GM23338 (cell line): ENCODE data around the gene HSF5. TPM values are rescaled to one million over a fixed set of nuclear protein-coding genes. Genes with fewer than 3 reads are reported as not detected.

Source experiments
- ATAC-seq: fragments of 200-7000 bp; cut with Tn5 transposase; 3 replicates; pipeline ENCODE4 v1.9.1; 2020
- DNase-seq: peaks from one replicate; pipeline ENCODE4 v3.0.0-alpha.2; 2015; ENCODE audit warnings: low spot score
- H2AFZ ChIP-seq: fragments of 200-600 bp; sonication (generic); 2 replicates; pipeline ENCODE4 v1.8.0; 2016; ENCODE audit warnings: antibody characterized with exemption, mild to moderate bottlenecking, moderate library complexity
- H3F3A ChIP-seq: fragments of 200-600 bp; sonication (generic); replicated peaks from 2 replicates; pipeline ENCODE4 v1.8.0; 2017; ENCODE audit warnings: antibody characterized with exemption, mixed run types, low read depth
- H3K27ac ChIP-seq: fragments of 200-600 bp; sonication (generic); 2 replicates; pipeline ENCODE4 v1.6.1; 2016; ENCODE audit warnings: low read depth
- H3K27me3 ChIP-seq: fragments of 200-600 bp; sonication (generic); 2 replicates; pipeline ENCODE4 v1.8.0; 2016; ENCODE audit warnings: mild to moderate bottlenecking, mixed run types, moderate library complexity; ENCODE audit not compliant: insufficient read depth
- H3K36me3 ChIP-seq: fragments of 200-600 bp; sonication (generic); 2 replicates; pipeline ENCODE4 v1.8.0; 2016; ENCODE audit warnings: mild to moderate bottlenecking; ENCODE audit not compliant: insufficient read depth
- H3K4me1 ChIP-seq: fragments of 200-600 bp; sonication (generic); 2 replicates; pipeline ENCODE4 v1.8.0; 2016; ENCODE audit warnings: mild to moderate bottlenecking, moderate library complexity; ENCODE audit not compliant: insufficient read depth
- H3K4me2 ChIP-seq: fragments of 200-600 bp; sonication (generic); 2 replicates; pipeline ENCODE4 v1.7.1; 2017; ENCODE audit warnings: mixed run types
- H3K4me3 ChIP-seq: fragments of 200-600 bp; sonication (generic); 2 replicates; pipeline ENCODE4 v1.6.1; 2016; ENCODE audit warnings: mixed run types
- H3K79me2 ChIP-seq: fragments of 200-600 bp; sonication (generic); replicated peaks from 2 replicates; pipeline ENCODE4 v1.8.0; 2017; ENCODE audit warnings: mild to moderate bottlenecking; ENCODE audit not compliant: insufficient read depth
- H3K9me2 ChIP-seq: fragments of 200-600 bp; sonication (generic); 2 replicates; pipeline ENCODE4 v1.8.0; 2017; ENCODE audit not compliant: insufficient read depth
- H4K20me1 ChIP-seq: fragments of 200-600 bp; sonication (generic); replicated peaks from 2 replicates; pipeline ENCODE4 v1.8.0; 2017; ENCODE audit warnings: mild to moderate bottlenecking; ENCODE audit not compliant: insufficient read depth
- H3K27ac Mint-ChIP-seq: 2 replicates; pipeline ENCODE4 v1.8.0; 2020; ENCODE audit warnings: inconsistent platforms, mild to moderate bottlenecking, moderate library complexity, mixed read lengths
- H3K27me3 Mint-ChIP-seq: 3 replicates; pipeline ENCODE4 v1.8.0; 2022; ENCODE audit warnings: low read depth, mild to moderate bottlenecking, moderate library complexity, mixed read lengths, inconsistent platforms; ENCODE audit not compliant: insufficient read depth, poor library complexity
- H3K36me3 Mint-ChIP-seq: 3 replicates; pipeline ENCODE4 v1.8.0; 2021; ENCODE audit warnings: low read depth, mild to moderate bottlenecking, inconsistent platforms, moderate library complexity, mixed read lengths
- H3K4me1 Mint-ChIP-seq: 3 replicates; pipeline ENCODE4 v1.8.0; 2020; ENCODE audit warnings: mild to moderate bottlenecking, inconsistent platforms, mixed read lengths
- H3K4me3 Mint-ChIP-seq: 3 replicates; pipeline ENCODE4 v1.8.0; 2021; ENCODE audit warnings: moderate library complexity, mild to moderate bottlenecking, inconsistent platforms, mixed read lengths
- H3K9me3 Mint-ChIP-seq: 3 replicates; pipeline ENCODE4 v1.8.0; 2020; ENCODE audit warnings: moderate library complexity, mild to moderate bottlenecking, inconsistent platforms, mixed read lengths
- CREB1 ChIP-seq: fragments of 250-450 bp; sonication (Bioruptor Pico); IDR thresholded peaks from 2 replicates; pipeline ENCODE4 v1.5.0; 2020; ENCODE audit warnings: low read depth, mild to moderate bottlenecking, moderate library complexity
- EZH2 ChIP-seq: fragments of 200-600 bp; sonication (generic); IDR thresholded peaks from one replicate; pipeline ENCODE4 v1.8.0; 2017; ENCODE audit warnings: antibody characterized with exemption, mild to moderate bottlenecking, low read depth; ENCODE audit not compliant: unreplicated experiment
- EZH2phosphoT487 ChIP-seq: fragments of 200-600 bp; sonication (generic); IDR thresholded peaks from one replicate; pipeline ENCODE4 v1.8.1; 2018; ENCODE audit warnings: antibody characterized with exemption; ENCODE audit not compliant: unreplicated experiment
- NANOG ChIP-seq: IDR thresholded peaks from 2 replicates; pipeline ENCODE4 v1.6.1; 2016; ENCODE audit warnings: antibody characterized with exemption, borderline replicate concordance
- POLR2AphosphoS5 ChIP-seq: IDR thresholded peaks from 2 replicates; pipeline ENCODE4 v1.6.1; 2016; ENCODE audit warnings: antibody characterized with exemption, low read depth
- REST ChIP-seq: IDR thresholded peaks from one replicate; pipeline ENCODE4 v1.6.1; 2018; ENCODE audit warnings: antibody characterized with exemption; ENCODE audit not compliant: unreplicated experiment
- STAT1 ChIP-seq: IDR thresholded peaks from one replicate; pipeline ENCODE4 v1.6.1; 2016; ENCODE audit warnings: antibody characterized with exemption; ENCODE audit not compliant: unreplicated experiment
- ZNF114 ChIP-seq: fragments of 250-450 bp; sonication (Bioruptor Pico); IDR thresholded peaks from 2 replicates; pipeline ENCODE4 v1.5.0; 2020; ENCODE audit warnings: mild to moderate bottlenecking, moderate library complexity
- ZNF331 ChIP-seq: fragments of 250-450 bp; sonication (Bioruptor Pico); IDR thresholded peaks from 2 replicates; pipeline ENCODE4 v1.5.0; 2020; ENCODE audit warnings: low read depth, mild to moderate bottlenecking, moderate library complexity
- polyA plus RNA-seq: library from polyadenylated mRNA; unstranded; fragments of >200 nt; fragmentation: Nextera tagmentation; extraction: Ambion mirVana; gene quantifications from 2 replicates; pipeline ENCODE4 v1.2.1, GENCODE V29; 2016
- total RNA-seq: library from RNA; depleted of rRNA; stranded (reverse); fragments of >200 nt; shearing (Covaris generic); gene quantifications from 2 replicates; pipeline ENCODE4 v1.2.3, GENCODE V29; 2014
- TF ChIP-seq, protein P1 (sequence below), 2 experiments: fragments of 200-600 bp in 1 of 2; sonication (generic) in 1 of 2; conservative IDR thresholded peaks; 2 replicates each; pipeline versions ENCODE4 v1.5.1 to v1.6.1; 2016 to 2017; ENCODE audit warnings: antibody characterized with exemption in 2 of 2, low read depth in 2 of 2, mild to moderate bottlenecking in 2 of 2, moderate library complexity in 1 of 2
- TF ChIP-seq, protein P2 (sequence below): IDR thresholded peaks from 2 replicates; pipeline ENCODE4 v1.6.1; 2016; ENCODE audit warnings: antibody characterized with exemption

HSF5 gene
- total and polyA plus RNA-seq, 2 experiments from 2014 or later = 0.24 TPM; not detected in 1

DNA sequence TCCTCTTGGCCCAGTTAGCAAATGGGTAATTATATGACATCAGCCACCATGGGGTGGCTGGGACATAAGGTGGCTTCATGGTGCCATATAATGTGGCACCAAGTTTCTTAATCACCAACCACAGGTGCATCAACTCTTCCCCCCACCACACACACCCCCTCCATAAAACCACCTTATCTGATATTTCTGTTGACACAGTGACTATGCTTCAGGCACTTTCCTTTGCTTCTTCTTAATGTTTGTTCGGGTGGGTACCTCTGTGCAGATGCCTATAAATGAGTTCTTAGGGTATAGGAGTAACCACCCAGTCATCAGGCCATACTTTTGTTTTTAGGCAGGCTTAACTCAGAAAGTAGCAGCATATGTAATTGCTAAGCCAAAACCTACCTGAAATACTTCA, 100.4 kb downstream of the HSF5 start (continued):
- TF ChIP-seq, protein P1, sequence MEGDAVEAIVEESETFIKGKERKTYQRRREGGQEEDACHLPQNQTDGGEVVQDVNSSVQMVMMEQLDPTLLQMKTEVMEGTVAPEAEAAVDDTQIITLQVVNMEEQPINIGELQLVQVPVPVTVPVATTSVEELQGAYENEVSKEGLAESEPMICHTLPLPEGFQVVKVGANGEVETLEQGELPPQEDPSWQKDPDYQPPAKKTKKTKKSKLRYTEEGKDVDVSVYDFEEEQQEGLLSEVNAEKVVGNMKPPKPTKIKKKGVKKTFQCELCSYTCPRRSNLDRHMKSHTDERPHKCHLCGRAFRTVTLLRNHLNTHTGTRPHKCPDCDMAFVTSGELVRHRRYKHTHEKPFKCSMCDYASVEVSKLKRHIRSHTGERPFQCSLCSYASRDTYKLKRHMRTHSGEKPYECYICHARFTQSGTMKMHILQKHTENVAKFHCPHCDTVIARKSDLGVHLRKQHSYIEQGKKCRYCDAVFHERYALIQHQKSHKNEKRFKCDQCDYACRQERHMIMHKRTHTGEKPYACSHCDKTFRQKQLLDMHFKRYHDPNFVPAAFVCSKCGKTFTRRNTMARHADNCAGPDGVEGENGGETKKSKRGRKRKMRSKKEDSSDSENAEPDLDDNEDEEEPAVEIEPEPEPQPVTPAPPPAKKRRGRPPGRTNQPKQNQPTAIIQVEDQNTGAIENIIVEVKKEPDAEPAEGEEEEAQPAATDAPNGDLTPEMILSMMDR (conservative IDR thresholded peaks at IDR 0.05; ENCODE audit: low read depth in 2 of 2) = no peak

DNA sequence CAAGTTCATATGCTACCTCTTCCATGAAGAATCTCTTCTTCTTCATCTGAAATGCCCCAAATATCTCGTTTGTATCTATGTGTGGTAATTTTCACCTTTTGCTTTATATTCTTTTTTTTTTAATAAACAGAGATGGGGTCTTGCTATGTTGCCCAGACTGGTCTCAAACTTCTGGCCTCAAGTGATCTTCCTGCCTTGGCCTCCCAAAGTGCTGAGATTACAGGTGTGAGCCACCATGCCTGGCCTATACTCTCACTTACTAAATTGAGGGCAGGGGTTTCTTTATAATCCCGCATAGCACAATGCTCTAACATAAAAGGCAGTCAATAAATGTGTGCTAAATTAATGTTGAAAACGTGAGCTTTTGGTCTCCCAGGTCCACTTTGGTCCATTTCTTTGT, 101.5 kb downstream of the HSF5 start:
- Mint-ChIP-seq H3K36me3 (no peaks in the 10 kb centered on the region), H3K4me3 (no peak overlapping the region), H3K27me3 (peaks cover 2% of the 10 kb centered on the region), H3K4me1 (peaks cover 34% of the 10 kb centered on the region), H3K9me3 (no peaks in the 10 kb centered on the region), H3K27ac (no peak overlapping the region)
- Histone ChIP-seq H4K20me1 (no peaks in the 10 kb centered on the region), H3K4me3 (no peak overlapping the region), H3K27me3 (peaks cover 2% of the 10 kb centered on the region; the same call in 1 of the 2 replicates), H3K79me2 (no peaks in the 10 kb centered on the region), H3F3A (no peaks in the 10 kb centered on the region), H3K4me2 (no peak overlapping the region), H3K36me3 (no peaks in the 10 kb centered on the region), H2AFZ (no peak overlapping the region), H3K4me1 (peaks cover 19% of the 10 kb centered on the region), H3K9me2 (no peaks in the 10 kb centered on the region; the same call in 1 of the 2 replicates), H3K27ac (no peak overlapping the region)
- ATAC-seq = no peak
- DNase-seq = no peak
- TF ChIP-seq EZH2phosphoT487 (no peak), ZNF114 (CRISPR knock-in tag) (no peak), STAT1 (no peak)
- TF ChIP-seq, protein P1 (conservative IDR thresholded peaks at IDR 0.05; ENCODE audit: low read depth in 2 of 2) = no peak

DNA sequence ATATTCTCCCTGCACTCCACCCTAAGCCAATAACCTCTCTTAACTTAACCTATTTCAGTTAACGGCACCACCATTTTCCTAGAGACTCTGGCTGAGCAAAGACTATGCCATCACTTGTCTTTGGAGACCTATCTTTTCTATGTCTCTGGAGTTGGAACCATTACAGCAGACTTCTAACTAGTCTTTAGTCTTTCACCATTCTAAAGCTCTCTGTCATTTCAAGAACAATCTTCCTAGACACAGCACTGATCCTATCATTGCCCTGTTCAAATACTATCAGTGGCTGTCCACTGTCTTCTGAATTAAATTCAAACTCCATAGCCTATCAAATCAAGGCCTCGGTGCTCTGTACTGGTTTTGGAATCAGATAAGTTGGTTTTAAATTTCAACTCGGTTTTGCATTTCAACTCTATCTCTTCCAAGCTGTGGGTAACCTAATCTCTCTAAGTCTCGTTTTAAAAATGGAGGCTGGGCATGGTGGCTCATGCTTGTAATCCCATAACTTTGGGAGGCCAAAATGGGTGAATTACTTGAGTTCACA, 102.8 kb downstream of the HSF5 start:
- H4K20me1 ChIP-seq = no peaks in the 10 kb centered on the region
- no peak overlapping the region for H3K4me3 ChIP-seq
- DNase-seq (no peak), ATAC-seq (no peak)
- H3K27ac ChIP-seq = no peak overlapping the region
- H3F3A ChIP-seq = no peaks in the 10 kb centered on the region
- Mint-ChIP-seq H3K27me3 (peaks cover 2% of the 10 kb centered on the region), H3K4me3 (no peak overlapping the region), H3K9me3 (no peaks in the 10 kb centered on the region), H3K36me3 (no peaks in the 10 kb centered on the region), H3K27ac (no peak overlapping the region), H3K4me1 (peaks cover 26% of the 10 kb centered on the region)
- peaks cover 19% of the 10 kb centered on the region for H3K4me1 ChIP-seq
- H3K36me3 ChIP-seq = no peaks in the 10 kb centered on the region
- no peaks in the 10 kb centered on the region for H3K27me3 ChIP-seq
- no peak overlapping the region for H3K4me2 ChIP-seq
- H2AFZ ChIP-seq = no peak overlapping the region
- no peaks in the 10 kb centered on the region for H3K79me2 ChIP-seq
- H3K9me2 ChIP-seq = no peaks in the 10 kb centered on the region; the same call in 1 of the 2 replicates
- TF ChIP-seq POLR2AphosphoS5 (no peak), ZNF331 (CRISPR knock-in tag) (no peak), REST (no peak), CREB1 (CRISPR knock-in tag) (no peak), ZNF114 (CRISPR knock-in tag) (no peak), EZH2phosphoT487 (no peak), STAT1 (no peak), EZH2 (no peak), NANOG (no peak)
- TF ChIP-seq, protein P2, sequence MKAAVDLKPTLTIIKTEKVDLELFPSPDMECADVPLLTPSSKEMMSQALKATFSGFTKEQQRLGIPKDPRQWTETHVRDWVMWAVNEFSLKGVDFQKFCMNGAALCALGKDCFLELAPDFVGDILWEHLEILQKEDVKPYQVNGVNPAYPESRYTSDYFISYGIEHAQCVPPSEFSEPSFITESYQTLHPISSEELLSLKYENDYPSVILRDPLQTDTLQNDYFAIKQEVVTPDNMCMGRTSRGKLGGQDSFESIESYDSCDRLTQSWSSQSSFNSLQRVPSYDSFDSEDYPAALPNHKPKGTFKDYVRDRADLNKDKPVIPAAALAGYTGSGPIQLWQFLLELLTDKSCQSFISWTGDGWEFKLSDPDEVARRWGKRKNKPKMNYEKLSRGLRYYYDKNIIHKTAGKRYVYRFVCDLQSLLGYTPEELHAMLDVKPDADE = no peak
